ENCODE results near the gene SIM1. TPM values are rescaled to one million over a fixed set of nuclear protein-coding genes. Genes with fewer than 3 reads are reported as not detected.

The SIM1 gene
- total RNA-seq, 3 donors from 2014 or later = not detected

GRCh38 chr6:100339574-100340255 is 125.0 kb downstream of the SIM1 start:
- Histone ChIP-seq H3K4me3 (no peak overlapping the region), H3K9me3 (no peaks in the 10 kb centered on the region), H3K4me1 (ENCODE audit: low read depth) (no peaks in the 10 kb centered on the region), H3K36me3 (ENCODE audit: low read depth) (no peaks in the 10 kb centered on the region)
- intact Hi-C loops (cut with DNase I, micrococcal nuclease) = no loop called here
- DNase-seq = no peak
- no peak for ATAC-seq
- no peak for TF ChIP-seq CTCF (IDR thresholded peaks at IDR 0.05)

GRCh38 chr6:100338090-100338489 is 126.6 kb downstream of the SIM1 start:
- intact Hi-C loops (cut with DNase I, micrococcal nuclease) = no loop called here
- no peak for TF ChIP-seq CTCF (IDR thresholded peaks at IDR 0.05)
- Histone ChIP-seq H3K36me3 (ENCODE audit: low read depth) (no peaks in the 10 kb centered on the region), H3K4me3 (no peak overlapping the region), H3K4me1 (ENCODE audit: low read depth) (no peaks in the 10 kb centered on the region), H3K9me3 (no peaks in the 10 kb centered on the region)
- no peak for ATAC-seq
- DNase-seq = no peak

GRCh38 chr6:100336876-100337275 is 127.8 kb downstream of the SIM1 start:
- no peak for ATAC-seq
- no peak overlapping the region for H3K4me3 ChIP-seq
- intact Hi-C loops (cut with DNase I, micrococcal nuclease) = no loop called here
- no peak for DNase-seq
- no peaks in the 10 kb centered on the region for H3K36me3 ChIP-seq (ENCODE audit: low read depth)
- H3K9me3 ChIP-seq = no peaks in the 10 kb centered on the region
- no peaks in the 10 kb centered on the region for H3K4me1 ChIP-seq (ENCODE audit: low read depth)
- no peak for TF ChIP-seq CTCF (IDR thresholded peaks at IDR 0.05)

- no peak overlapping the region for H3K4me3 ChIP-seq
- intact Hi-C loops (cut with DNase I, micrococcal nuclease) = no loop called here
- H3K4me1 ChIP-seq (ENCODE audit: low read depth) = no peaks in the 10 kb centered on the region
- H3K36me3 ChIP-seq (ENCODE audit: low read depth) = no peaks in the 10 kb centered on the region
- ATAC-seq (no peak), DNase-seq (no peak)
- TF ChIP-seq CTCF (IDR thresholded peaks at IDR 0.05) = no peak
- H3K9me3 ChIP-seq = no peaks in the 10 kb centered on the region
Observed at GRCh38 chr6:100335991-100336390, 128.7 kb downstream of the SIM1 start.

Measured in mucosa of descending colon (tissue), 3 donors.